Measurements from ENCODE around the gene NLGN4Y. TPM values are rescaled to one million over a fixed set of nuclear protein-coding genes. Genes with fewer than 3 reads are reported as not detected.

NLGN4Y gene
- total RNA-seq, 1 experiment from 2014 or later, result not detected

- H3K4me1 ChIP-seq (replicated peaks; ENCODE audit: insufficient read depth), result no peaks in the 10 kb centered on the region
- no peak overlapping the region for H3K27ac ChIP-seq
- no peaks in the 10 kb centered on the region for H3K79me2 ChIP-seq (ENCODE audit: low read depth)
- no peak overlapping the region for H2AFZ ChIP-seq
- no peaks in the 10 kb centered on the region for H3K9me2 ChIP-seq (ENCODE audit: insufficient read depth)
- no peaks in the 10 kb centered on the region for H3K27me3 ChIP-seq (ENCODE audit: insufficient read depth, low read depth)
- H3K4me2 ChIP-seq, result no peak overlapping the region
- H3F3A ChIP-seq (ENCODE audit: insufficient read depth, low read depth), result no peaks in the 10 kb centered on the region
- ChIA-PET CTCF (no interaction called here), POLR2A (ENCODE audit: unreplicated experiment) (no interaction called here)
- BruUV-seq (replicated peaks), result no TSS peak
- intact Hi-C loops (cut with micrococcal nuclease; ENCODE audit: unreplicated experiment), result no loop called here
- no peaks in the 10 kb centered on the region for H3K36me3 ChIP-seq (ENCODE audit: low read depth)
- no peak for TF ChIP-seq EZH2 (IDR thresholded peaks at IDR 0.05; ENCODE audit: low read depth)
- no peak for TF ChIP-seq CTCF (conservative IDR thresholded peaks at IDR 0.05)
- no peak for DNase-seq
- no peaks in the 10 kb centered on the region for H4K20me1 ChIP-seq (ENCODE audit: insufficient read depth)
- H3K9me3 ChIP-seq (ENCODE audit: insufficient read depth, low read depth), result no peaks in the 10 kb centered on the region
- H3K4me3 ChIP-seq, result no peak overlapping the region
Measured at GRCh38 chrY:14694543-14694942, 170.2 kb downstream of the NLGN4Y start.

DNA sequence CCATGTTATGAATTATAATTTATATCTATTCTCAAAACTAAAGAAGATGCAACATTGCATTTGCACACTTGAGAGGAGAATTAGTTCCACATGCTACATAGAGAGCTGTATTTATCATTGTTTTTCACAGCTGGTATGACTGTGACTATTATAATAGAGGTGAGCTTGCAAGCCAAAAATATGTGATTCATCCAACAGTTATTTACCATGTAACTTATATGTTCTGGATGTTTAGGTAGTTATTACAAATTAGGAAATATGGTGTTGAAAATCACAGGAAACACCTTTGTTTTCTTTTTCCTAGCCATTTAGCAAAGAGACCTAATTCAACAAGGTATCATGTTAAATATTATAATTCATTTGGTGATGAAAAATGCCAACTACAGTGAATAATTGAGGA, 183.8 kb downstream of the NLGN4Y start:
- DNase-seq, result no peak
- no peaks in the 10 kb centered on the region for H3K4me1 ChIP-seq (replicated peaks; ENCODE audit: insufficient read depth)
- ChIA-PET POLR2A (ENCODE audit: unreplicated experiment) (no interaction called here), CTCF (no interaction called here)
- no peaks in the 10 kb centered on the region for H3K36me3 ChIP-seq (ENCODE audit: low read depth)
- intact Hi-C loops (cut with micrococcal nuclease; ENCODE audit: unreplicated experiment), result no loop called here
- H4K20me1 ChIP-seq (ENCODE audit: insufficient read depth), result no peaks in the 10 kb centered on the region
- no peak overlapping the region for H3K4me2 ChIP-seq
- no peaks in the 10 kb centered on the region for H3F3A ChIP-seq (ENCODE audit: insufficient read depth, low read depth)
- H3K27me3 ChIP-seq (ENCODE audit: insufficient read depth, low read depth), result no peaks in the 10 kb centered on the region
- H3K9me3 ChIP-seq (ENCODE audit: insufficient read depth, low read depth), result no peaks in the 10 kb centered on the region
- TF ChIP-seq CTCF (conservative IDR thresholded peaks at IDR 0.05) (no peak), EZH2 (IDR thresholded peaks at IDR 0.05; ENCODE audit: low read depth) (no peak)
- H2AFZ ChIP-seq, result no peak overlapping the region
- H3K4me3 ChIP-seq, result no peak overlapping the region
- no peak overlapping the region for H3K27ac ChIP-seq
- no peaks in the 10 kb centered on the region for H3K79me2 ChIP-seq (ENCODE audit: low read depth)
- no TSS peak for BruUV-seq (replicated peaks)
- no peaks in the 10 kb centered on the region for H3K9me2 ChIP-seq (ENCODE audit: insufficient read depth)

DNA sequence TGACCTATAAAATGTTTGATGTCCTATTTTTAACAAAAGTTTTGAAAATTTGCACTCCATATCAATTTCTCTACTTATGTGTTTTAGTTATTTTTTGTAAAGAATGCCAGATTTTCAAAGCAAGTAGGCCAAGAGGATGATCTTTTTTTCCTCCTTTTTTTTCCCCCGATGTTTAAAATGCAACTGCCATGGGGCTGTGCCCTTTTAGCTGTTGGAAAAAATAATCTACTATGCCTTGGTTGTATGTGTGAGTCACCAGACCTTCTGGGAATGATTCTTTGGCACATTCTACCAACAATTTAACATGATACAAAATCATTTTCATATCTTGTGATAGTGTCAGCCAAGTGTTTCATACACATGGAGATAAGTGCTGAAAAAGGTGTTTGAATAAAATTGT, 217.3 kb downstream of the NLGN4Y start:
- ChIA-PET CTCF (no interaction called here), POLR2A (ENCODE audit: unreplicated experiment) (no interaction called here)
- Histone ChIP-seq H3K27me3 (ENCODE audit: insufficient read depth, low read depth) (no peaks in the 10 kb centered on the region), H3F3A (ENCODE audit: insufficient read depth, low read depth) (no peaks in the 10 kb centered on the region), H3K79me2 (ENCODE audit: low read depth) (no peaks in the 10 kb centered on the region), H3K9me2 (ENCODE audit: insufficient read depth) (no peaks in the 10 kb centered on the region), H3K4me3 (no peak overlapping the region), H4K20me1 (ENCODE audit: insufficient read depth) (no peaks in the 10 kb centered on the region), H3K4me2 (no peak overlapping the region), H3K9me3 (ENCODE audit: insufficient read depth, low read depth) (no peaks in the 10 kb centered on the region), H3K4me1 (replicated peaks; ENCODE audit: insufficient read depth) (no peaks in the 10 kb centered on the region), H3K27ac (no peak overlapping the region), H2AFZ (no peak overlapping the region), H3K36me3 (ENCODE audit: low read depth) (no peaks in the 10 kb centered on the region)
- intact Hi-C loops (cut with micrococcal nuclease; ENCODE audit: unreplicated experiment), result no loop called here
- TF ChIP-seq CTCF (conservative IDR thresholded peaks at IDR 0.05), result no peak
- no peak for TF ChIP-seq EZH2 (IDR thresholded peaks at IDR 0.05; ENCODE audit: low read depth)
- BruUV-seq (replicated peaks), result no TSS peak
- no peak for DNase-seq

Measured in PC-9 (cell line).